ENCODE measurements around the gene IMMP2L. TPM values are rescaled to one million over a fixed set of nuclear protein-coding genes. Genes with fewer than 3 reads are reported as not detected.

IMMP2L gene
- polyA plus RNA-seq, 1 experiment, result 5.8 TPM

DNA sequence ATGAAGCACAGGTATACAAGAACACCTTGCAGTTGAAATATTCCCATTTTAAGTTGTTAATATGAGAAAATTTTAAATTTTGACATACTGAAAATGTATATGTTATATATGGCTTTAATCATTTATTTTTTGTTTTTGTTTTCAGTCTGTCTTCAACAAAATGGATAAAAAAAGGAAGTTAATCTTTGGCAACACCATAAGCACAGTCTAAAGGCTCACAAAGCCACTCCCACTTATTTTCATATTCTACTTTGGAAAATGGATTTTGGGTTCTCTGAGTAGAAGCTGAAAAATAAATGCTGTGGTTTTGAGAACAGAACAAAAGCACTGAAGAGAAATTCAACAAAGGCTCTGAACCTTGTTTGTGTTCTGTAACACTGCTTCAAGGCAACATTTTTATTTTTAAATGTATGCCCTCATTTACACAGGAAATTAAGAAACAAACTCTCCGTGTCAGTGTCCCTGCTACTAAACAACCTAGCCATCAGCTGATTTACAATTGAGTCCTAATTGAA is 552.7 kb downstream of the IMMP2L start:
- no peak for DNase-seq (ENCODE audit: low read depth)
- H3K4me3 ChIP-seq (ENCODE audit: low read depth, low read length), result no peak overlapping the region
- H3K27me3 ChIP-seq (ENCODE audit: control insufficient read depth, insufficient read depth, low read length), result no peaks in the 10 kb centered on the region
- TF ChIP-seq, protein P1, sequence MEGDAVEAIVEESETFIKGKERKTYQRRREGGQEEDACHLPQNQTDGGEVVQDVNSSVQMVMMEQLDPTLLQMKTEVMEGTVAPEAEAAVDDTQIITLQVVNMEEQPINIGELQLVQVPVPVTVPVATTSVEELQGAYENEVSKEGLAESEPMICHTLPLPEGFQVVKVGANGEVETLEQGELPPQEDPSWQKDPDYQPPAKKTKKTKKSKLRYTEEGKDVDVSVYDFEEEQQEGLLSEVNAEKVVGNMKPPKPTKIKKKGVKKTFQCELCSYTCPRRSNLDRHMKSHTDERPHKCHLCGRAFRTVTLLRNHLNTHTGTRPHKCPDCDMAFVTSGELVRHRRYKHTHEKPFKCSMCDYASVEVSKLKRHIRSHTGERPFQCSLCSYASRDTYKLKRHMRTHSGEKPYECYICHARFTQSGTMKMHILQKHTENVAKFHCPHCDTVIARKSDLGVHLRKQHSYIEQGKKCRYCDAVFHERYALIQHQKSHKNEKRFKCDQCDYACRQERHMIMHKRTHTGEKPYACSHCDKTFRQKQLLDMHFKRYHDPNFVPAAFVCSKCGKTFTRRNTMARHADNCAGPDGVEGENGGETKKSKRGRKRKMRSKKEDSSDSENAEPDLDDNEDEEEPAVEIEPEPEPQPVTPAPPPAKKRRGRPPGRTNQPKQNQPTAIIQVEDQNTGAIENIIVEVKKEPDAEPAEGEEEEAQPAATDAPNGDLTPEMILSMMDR (IDR thresholded peaks at IDR 0.05; ENCODE audit: insufficient read depth, low read depth, low read length), result no peak
- CTCF ChIA-PET, result no interaction called here
- no peaks in the 10 kb centered on the region for H3K36me3 ChIP-seq (ENCODE audit: control insufficient read depth, insufficient read depth, low read length)
- POLR2A ChIA-PET, result no interaction called here

DNA sequence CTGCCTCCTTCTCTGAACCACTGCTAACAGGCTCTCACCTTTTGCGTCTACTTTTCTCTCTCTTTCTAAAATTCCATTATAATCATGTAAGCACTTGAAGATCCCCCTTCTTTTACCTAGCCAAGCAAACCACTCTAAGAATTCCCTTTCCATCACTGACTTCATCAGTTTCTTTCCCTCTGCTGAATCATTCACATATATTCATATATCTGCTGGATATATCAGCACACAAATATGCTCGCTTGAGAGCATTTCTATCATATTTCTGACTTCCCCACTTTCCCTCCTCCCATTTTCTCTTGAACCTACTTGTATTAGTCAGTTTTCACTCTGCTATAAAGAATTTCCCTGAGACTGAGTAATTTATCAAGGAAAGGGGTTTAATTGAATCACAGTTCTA is 555.6 kb downstream of the IMMP2L start:
- Histone ChIP-seq H3K36me3 (ENCODE audit: control insufficient read depth, insufficient read depth, low read length) (no peaks in the 10 kb centered on the region), H3K27me3 (ENCODE audit: control insufficient read depth, insufficient read depth, low read length) (no peaks in the 10 kb centered on the region), H3K4me3 (ENCODE audit: low read depth, low read length) (no peak overlapping the region)
- ChIA-PET POLR2A (no interaction called here), CTCF (no interaction called here)
- TF ChIP-seq, protein P1 (IDR thresholded peaks at IDR 0.05; ENCODE audit: insufficient read depth, low read depth, low read length), result no peak
- no peak for DNase-seq (ENCODE audit: low read depth)

DNA sequence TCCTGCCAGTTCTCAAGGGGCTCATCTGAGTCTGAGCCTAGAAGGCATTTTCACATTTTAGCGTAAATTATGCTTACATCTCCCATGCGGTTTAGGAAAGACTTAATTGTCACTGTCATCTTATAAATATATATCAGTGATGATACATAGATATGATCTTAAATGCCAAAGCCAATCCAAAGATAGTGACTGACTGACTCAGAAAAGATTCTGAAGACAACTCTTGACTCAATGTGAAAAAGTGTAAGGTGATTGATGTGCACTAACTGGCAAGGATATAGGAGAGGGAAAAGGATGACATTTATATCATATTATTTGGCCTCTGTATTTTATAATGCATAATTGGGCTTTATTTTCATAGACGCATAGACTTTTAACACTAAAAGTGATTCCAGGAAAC is 556.3 kb downstream of the IMMP2L start:
- Histone ChIP-seq H3K4me3 (ENCODE audit: low read depth, low read length) (no peak overlapping the region), H3K27me3 (ENCODE audit: control insufficient read depth, insufficient read depth, low read length) (no peaks in the 10 kb centered on the region), H3K36me3 (ENCODE audit: control insufficient read depth, insufficient read depth, low read length) (no peaks in the 10 kb centered on the region)
- CTCF ChIA-PET, result no interaction called here
- POLR2A ChIA-PET, result no interaction called here
- no peak for DNase-seq (ENCODE audit: low read depth)
- TF ChIP-seq, protein P1 (IDR thresholded peaks at IDR 0.05; ENCODE audit: insufficient read depth, low read depth, low read length), result no peak

DNA sequence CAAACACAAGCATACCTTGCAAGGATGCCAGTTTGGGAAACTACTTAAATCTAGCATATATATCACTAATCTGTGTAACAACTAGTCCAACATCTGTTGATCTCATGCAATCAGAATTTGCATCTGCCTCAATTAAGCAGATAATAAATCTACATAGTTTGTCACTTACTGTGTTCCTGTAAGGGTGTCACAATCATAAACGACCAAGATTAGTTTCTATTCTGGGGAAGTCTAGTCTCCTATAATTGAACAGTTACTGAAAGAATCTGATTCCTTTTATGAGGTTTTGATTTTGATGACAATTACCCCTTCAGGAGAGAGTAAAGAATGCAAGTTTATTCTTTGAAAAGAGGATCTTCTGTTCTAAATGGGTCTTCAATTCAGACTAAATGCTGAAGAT is 556.8 kb downstream of the IMMP2L start:
- ChIA-PET CTCF (interaction anchor here (0.6 to 1.4 kb wide), 3 partner anchors 10 to 196 kb away, joined by 3 to 5 read pairs (median 3); no protein-coding TSS in a partner anchor), POLR2A (no interaction called here)
- Histone ChIP-seq H3K4me3 (ENCODE audit: low read depth, low read length) (no peak overlapping the region), H3K27me3 (ENCODE audit: control insufficient read depth, insufficient read depth, low read length) (no peaks in the 10 kb centered on the region), H3K36me3 (ENCODE audit: control insufficient read depth, insufficient read depth, low read length) (no peaks in the 10 kb centered on the region)
- no peak for DNase-seq (ENCODE audit: low read depth)
- TF ChIP-seq, protein P1 (IDR thresholded peaks at IDR 0.05; ENCODE audit: insufficient read depth, low read depth, low read length), result no peak

DNA sequence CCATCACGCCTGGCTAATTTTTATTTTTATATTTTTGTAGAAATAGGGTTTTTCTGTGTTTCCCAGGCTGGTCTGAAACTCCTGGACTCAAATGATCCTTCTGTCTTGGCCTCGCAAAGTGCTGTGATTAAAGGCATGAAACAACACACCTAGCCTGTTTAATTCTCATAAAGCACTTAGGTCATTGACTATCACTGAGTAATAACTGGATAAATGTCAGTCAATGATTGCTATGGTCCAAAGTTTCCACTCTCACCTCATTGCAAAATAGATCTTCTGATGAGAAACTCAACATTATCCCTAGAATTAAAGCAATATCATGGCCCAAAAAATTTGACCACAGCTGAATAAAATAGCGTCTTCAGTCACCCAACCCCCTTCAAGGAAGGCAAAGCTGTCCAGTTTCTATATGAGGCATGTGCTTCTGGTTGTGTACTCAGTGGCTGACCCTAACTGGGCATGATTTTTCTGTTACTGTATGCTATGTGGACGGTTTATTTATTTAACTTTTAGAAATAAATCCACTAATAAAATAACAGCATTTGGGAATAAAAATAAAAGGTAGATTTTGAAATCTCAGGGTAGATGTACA is 557.9 kb downstream of the IMMP2L start:
- Histone ChIP-seq H3K27me3 (ENCODE audit: control insufficient read depth, insufficient read depth, low read length) (no peaks in the 10 kb centered on the region), H3K4me3 (ENCODE audit: low read depth, low read length) (no peak overlapping the region), H3K36me3 (ENCODE audit: control insufficient read depth, insufficient read depth, low read length) (no peaks in the 10 kb centered on the region)
- ChIA-PET CTCF (interaction anchor here (0.7 to 1.4 kb wide), 2 partner anchors 9 to 197 kb away, joined by 3 to 5 read pairs; no protein-coding TSS in a partner anchor), POLR2A (no interaction called here)
- TF ChIP-seq, protein P1 (IDR thresholded peaks at IDR 0.05; ENCODE audit: insufficient read depth, low read depth, low read length), result no peak
- no peak for DNase-seq (ENCODE audit: low read depth)
